ENCODE measurements around the gene MRPS33.
"Not testable (repeated sequence)": the region's sequence is repeated elsewhere in the genome, so short reads cannot be mapped to it uniquely, and the experiment has no call there.

MRPS33 gene

DNA sequence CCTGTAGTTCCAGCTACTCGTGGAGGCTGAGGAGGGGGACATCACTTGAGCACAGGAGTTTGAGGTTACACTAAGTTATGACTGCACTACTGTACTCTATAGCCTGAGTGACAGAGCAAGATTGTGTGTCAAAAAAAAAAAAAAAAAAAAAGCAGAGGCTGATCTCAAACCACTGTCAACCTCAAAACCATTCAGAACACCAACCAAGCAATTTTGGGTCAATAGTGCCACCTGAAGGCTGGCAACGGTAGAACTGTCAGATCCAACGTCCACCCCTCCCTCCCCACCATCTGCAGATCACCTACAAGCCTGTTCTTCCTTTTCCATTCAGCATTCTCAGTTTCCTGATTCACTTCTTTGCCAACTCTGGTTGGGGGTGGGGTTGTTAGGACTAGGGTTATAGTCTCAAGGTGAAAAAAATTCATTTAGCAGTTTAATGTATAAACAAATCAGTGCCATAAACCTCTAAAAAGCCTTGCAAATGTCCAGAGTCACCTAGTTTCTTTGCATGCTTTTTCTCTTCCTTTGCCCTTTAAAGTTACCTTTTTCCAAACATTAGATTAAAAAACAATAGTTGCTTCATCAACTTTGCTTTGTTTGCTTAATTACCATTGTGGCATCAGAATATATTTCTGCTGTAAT lies 2.6 kb downstream of the MRPS33 start:
- peak; percentile 61 for DNase-seq (ENCODE audit: low spot score)

DNA sequence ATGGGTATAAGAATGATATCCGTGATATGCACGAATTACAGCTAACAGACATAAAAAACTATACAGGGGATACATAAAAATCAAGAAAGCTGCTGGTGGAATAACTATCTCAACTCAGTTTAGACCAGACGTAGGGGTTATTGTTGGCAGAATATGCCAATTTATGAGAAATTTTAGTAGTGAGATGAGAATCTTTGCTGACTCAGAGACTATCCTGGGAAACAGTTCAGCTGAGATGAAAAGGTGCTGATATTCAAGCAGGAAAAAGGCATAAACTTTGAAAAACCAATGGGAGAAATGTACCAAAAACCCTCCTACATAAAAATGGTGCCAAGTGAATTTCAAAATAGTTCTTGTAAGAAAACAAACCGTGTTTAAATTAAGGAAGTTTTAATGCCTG lies 3.3 kb downstream of the MRPS33 start:
- no peak for DNase-seq (ENCODE audit: low spot score)

DNA sequence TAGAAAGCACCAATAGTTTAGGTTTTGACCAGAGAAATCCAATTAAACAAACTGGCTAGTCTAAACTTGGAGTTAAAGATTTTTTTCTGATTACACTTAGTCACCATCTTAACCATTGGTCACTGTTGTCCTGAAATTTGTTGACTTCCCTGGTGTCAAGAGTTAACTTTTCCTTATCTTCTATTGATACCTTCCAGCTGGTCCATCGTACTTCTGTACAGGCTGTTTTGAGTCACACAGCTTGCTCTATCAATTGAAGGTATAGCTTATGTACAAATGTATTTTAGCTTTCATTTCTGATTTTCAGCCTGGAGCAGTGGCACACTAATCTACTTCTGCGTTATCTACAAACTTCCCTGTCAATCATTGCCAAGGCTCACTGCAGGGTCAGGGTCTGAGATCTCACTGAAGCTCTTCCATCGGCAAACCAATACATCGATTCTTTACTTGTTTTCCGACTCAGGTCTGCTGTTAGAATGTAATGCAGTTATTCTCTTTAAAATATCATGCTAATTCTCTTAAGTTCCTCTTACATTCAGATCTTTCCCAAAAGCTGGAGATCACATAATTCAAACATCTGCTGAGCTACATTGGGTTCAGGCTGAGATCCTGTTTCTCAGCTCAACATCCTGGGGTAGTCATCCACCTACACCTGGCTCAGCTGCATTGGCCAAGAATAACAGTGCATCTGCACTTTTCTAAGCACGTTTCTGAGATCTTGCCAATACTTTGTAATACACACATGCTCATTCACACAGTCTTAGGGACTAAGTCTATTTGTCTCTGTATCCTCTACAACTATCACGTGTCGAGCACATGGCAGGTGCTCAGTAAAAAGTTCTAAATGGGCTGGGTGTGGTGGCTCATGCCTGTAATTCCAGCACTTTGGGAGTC lies 11.3 kb downstream of the MRPS33 start:
- DNase-seq (ENCODE audit: low spot score): no peak

DNA sequence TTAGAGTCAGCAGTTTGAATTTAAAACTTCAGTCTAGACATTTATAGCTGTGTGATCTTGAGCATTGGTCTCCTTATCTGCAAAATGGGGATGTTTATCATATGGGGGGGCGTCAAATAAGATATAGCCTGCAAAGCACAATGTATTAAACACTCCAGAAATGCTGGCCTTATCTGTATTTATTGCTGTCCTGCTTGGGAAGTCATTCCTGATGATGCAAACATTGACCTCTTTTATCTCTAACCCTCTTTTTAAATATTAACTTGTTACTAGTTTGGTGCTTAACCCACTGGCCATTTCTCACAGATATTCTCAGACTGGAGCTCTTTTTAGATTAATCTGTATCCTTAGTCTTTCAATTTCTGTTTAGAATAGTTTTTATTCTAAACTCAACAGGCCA lies 13.2 kb downstream of the MRPS33 start:
- DNase-seq (ENCODE audit: low spot score): no peak

DNA sequence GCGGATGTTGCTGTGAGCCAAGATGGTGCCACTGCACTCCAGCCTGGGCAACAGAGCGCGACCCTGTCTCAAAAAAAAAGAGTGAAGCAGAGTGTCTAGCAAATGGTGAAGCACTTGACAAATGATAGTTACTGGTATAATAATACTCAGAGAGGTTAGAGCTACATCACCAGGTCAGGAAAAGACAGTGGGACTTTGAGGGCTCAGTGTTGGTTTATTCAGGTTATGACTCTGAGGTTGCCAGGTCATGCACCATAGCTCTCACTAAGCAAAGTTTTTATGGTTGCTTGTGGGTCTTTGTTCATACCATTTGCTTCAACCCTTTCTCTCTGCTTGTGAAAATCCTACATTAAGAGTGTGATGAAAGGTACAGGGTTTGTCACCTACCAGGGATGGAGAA lies 13.6 kb downstream of the MRPS33 start:
- no peak for DNase-seq (ENCODE audit: low spot score)

DNA sequence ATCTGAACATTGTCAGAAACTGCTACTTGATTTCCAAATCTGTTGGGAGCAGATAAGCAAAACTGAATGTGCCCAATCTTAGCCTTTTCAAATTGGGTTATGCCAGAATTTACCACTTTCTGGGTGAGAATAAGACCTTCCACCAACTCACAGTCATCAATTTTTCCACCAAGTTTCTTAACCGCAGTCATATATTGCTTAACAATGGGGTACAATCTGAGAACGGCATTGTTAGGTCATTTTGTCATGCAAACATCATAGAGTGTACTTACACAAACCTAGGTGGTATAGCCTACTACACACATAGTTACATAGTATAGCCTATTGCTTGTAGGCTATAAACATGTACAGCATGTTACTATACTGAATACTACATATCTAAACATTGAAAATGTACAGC lies 16.0 kb downstream of the MRPS33 start:
- DNase-seq (ENCODE audit: low spot score): no peak

DNA sequence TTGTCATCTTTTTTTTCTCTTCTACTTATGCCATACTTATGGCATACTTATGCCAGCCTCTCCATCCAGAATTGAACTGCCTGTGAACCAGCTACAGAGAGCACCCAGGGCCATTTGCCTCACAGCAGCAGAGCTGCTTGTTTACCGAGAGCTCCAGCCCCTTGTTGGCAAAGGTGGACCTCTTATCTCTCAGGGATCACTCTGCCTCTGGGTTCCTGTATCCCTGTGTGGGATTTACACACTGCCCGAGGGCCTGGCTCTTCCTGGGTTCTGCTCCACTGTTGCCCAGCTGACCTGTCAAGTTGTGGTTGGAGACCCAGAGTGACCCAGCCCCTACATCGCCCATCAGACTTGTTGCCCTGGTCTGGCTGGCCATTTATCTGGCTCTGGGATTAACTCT lies 22.3 kb downstream of the MRPS33 start:
- DNase-seq (ENCODE audit: low spot score): no peak

DNA sequence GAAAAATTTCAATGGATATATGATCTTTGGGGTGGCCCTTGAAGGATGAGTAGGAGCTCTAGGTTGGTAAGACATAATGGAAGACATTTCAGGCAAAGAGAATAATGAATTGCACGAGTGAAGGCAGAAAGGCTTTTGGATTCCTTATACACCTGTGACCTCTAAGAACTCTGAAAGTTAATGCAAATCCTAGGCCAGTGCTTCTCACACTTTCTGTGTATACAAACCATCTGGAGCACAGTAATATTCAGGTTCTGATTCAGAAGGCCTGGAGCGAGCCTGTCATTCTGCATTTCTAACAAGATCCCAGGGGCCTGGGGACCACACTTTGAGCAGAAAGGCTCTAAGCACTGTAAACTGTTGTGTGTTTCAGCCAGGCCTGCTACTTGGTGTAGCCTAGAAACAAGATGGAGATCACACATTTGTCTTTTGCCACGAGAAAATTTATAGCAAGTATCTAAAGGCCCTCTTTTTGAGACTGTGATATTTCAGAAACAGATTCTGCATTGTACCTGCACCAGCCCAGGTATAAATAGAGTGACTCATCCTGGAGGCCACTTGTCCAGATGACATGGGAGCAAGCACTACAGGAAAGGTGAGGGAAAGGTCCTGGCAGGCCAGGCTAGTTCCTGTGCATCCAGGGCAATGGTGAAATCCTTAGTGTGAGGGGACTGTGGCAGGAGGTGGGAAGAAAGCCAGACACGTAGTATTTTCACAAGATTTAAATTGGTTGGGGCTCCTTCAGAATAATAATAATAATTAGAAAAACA lies 24.4 kb downstream of the MRPS33 start:
- DNase-seq (ENCODE audit: low spot score): no peak

DNA sequence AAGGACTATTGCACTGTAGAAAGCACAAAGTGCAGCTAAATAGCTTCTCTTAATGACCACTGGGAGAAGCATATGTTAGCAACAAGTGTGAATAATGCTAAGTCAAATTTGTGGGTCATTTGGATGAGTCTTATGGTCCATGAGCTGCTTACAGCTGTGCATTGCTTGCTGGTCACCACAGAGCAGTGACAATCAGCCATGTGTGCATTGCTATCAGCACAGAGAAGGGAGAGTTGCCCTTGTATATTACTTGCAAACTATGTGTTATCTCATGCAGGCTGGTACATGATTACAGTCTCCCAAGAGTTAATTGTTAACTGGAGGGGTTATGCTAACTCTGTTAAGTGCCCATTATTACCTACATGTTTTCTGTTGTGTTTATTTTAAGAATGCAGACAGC lies 25.7 kb downstream of the MRPS33 start:
- no peak for DNase-seq (ENCODE audit: low spot score)

DNA sequence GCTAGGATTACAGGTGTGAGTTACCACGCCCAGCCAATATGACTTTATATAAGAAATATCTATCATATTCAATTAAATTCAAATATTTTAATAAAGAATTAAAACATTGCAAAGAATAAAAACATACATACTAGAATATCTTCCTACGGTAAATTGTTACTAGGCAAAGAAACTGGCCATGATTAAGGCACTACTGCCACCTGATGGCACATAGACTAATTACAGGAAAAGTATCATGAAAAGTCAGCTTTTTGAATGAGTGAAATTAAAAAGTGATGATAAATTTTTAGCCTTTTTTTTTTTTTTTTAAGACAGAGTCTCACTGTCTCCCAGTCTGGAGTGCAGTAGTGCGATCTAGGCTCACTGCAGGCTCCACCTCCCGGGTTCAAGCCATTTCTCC lies 30.9 kb downstream of the MRPS33 start:
- DNase-seq (ENCODE audit: low spot score): no peak

DNA sequence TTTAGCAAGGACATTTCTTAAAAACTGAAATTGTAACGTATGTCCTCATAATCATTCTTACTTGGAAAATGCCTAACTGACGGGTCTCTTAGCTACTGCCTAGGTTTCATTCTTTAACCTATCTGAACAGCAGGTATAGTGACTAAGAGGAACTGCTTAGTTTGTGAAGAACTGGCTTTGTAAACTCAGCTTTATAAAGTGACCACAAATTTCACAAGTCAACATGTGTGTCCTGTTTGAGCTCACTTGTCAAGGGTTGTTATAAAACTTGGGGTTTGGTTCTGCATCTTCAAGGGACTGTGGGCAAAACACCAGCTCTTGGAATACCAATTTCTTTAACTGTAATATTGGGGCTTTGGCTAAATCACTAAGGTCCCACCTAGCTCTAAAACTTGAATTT lies 32.2 kb downstream of the MRPS33 start:
- no peak for DNase-seq (ENCODE audit: low spot score)

DNA sequence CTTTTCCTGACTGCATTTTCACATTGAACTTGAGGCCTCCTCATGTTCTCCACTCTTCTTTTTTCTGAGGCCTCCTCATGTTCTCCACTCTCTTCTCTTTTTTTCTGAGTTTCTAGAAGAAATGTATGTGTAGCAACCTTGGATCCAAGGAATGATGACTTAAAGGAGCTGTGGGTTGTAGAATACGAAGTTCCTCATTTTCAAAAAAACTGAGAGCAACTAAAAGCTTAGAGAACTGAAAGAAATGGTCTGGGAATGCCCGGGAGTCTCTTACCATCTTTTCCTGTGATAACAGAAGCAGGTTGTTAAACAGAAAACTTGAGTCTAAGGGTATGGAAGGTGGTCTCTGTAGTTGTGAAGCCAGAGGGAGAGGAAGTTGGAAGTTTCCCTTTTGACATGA lies 32.8 kb downstream of the MRPS33 start:
- no peak for DNase-seq (ENCODE audit: low spot score)

DNA sequence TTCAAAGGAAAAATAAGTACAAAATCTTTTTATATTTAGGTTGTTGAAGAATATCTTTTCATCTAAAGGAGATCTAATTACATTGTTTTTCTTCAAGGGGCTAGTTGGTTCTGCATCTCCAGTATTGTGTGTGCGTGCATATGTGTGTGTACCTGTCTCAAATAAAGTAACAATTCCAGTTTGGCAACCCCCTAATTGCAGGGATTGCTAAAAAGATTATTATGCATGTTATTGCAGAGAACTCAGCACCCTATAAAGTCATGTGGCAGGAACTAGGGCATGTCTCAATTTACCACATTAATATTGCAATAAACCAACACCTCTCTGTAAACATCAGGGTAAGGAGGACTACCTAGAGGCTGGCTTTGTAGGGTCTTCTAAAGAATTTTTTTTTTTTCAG lies 37.0 kb downstream of the MRPS33 start:
- DNase-seq (ENCODE audit: low spot score): no peak

DNA sequence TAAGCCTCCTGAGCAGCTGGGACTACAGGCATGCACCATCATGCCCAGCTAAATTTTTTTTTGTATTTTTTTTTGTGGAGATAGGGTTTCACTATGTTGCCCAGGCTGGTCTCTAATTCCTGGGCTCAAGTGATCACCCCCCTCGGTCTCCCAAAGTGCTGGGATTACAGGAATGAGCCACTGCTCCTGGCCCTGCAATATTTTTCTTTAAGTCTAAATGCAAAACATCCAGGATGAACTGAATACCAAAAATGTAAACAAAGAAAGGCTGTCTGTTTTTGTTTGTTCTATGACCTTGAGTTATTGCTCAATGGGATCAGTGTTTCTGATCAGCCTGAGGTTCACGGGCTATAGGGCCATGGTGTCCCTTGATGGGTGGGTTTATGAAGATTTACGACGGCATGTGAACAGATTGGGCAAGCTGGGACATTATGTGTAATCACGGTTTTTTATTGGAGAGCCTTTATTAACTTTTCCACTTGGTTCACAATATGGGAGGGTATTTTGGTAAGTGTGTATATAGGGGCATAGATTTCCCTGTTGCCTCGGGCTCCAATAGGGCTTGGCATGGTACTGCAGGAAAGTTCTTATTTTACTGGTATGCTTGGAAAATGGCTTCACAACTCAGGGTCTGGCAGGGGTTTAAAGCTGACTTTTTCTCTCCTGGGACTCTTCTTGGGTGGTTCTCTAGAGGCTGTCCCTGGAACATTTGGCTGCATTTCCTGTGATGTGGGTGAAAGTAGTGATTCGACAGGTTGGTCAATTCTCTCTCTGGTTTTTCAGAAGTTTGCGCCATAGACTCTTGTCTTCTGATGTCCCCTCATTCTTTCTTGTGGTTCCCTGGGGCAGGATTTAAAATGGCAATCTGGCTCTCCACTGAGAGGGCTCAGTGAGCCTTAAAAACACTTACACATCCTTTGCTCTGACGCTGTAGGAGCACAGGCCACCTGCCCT lies 41.6 kb downstream of the MRPS33 start:
- DNase-seq (ENCODE audit: low spot score): no peak

DNA sequence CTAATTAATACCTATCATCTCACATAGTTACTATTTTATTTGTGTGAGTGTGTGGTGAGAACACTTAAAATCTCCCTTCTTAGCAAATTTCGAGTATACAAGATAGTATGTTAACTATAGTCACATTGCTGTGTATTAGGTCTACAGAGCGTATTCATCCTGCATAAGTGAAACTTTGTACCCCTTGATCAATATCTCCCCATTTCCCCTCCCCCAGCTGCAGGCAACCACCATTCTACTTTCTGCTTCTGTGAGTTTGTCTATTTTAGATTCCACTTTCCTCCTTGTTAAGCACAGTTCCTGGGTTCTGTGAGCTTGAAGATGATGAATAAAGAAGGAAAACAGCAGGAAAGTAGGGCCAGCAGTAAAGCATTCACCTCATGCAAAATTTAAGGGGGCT lies 42.4 kb downstream of the MRPS33 start:
- no peak for DNase-seq (ENCODE audit: low spot score)

DNA sequence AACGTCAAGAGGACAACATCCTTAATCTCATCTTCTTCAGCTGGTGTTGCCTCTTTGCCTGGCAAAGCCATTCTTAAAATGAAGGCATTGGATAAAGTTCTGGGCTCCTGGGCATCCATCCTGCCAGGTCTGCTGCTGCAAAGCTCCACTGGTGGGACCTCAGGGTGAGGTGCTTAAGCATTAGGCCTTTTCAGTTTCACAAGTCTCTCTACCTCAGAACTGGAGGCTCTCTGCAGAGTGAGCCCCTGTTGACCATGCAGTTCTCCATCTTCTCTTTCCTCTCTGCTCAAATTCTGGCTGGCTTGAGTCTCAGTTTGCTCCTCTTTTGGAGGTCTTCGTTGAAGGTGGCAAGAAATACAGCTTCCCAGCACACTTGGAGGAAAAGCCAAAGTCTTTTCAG lies 47.3 kb downstream of the MRPS33 start:
- no peak for DNase-seq (ENCODE audit: low spot score)

DNA sequence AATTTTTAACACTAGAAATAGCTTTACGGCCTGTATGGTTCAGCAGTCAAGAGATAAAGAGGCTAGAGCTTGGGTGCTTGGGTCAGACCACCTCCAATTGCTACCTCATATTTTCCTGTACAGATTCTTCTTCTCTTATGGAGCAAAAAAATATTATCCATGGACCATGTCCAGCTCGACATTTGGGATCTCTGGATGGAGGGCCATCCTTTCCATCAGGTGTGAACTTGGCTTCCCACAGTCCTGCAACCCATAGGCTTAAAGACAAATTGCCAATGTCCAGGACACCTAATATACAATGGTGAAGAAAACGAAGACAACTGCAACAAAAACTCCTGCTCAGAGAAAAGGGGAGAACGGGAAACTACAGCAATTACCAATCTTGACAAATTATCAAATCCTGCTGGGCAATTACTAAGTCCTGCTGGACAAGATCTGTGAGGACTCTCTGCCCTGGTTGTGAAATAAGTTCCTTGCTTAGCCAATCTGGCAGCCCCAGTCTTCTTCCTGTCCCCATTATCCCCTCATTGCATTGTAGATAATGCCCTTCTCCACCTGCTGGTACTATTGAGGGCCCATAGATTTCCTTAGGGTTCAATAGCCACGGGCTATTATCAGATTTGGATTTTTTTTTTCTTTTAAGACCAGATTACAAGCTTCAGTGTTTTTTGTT lies 48.1 kb downstream of the MRPS33 start:
- no peak for DNase-seq (ENCODE audit: low spot score)

DNA sequence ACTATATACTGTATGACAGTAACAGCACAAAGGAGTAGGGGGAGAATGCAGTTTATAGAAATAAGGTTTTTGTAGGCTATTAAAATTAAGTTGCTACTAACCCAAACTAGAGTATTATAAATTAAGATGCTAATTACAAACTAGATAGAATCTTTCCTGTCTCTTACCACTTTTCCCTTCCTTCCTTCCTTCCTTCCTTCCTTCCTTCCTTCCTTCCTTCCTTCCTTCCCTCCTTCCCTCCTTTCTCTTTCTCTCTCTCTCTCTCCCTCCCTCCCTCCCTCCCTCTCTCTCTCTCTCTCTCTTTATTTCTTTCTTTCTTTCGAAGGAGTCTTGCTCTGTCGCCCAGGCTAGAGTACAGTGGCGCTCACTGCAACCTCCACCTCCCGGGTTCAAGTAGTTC lies 53.6 kb downstream of the MRPS33 start:
- no peak for DNase-seq (ENCODE audit: low spot score)

DNA sequence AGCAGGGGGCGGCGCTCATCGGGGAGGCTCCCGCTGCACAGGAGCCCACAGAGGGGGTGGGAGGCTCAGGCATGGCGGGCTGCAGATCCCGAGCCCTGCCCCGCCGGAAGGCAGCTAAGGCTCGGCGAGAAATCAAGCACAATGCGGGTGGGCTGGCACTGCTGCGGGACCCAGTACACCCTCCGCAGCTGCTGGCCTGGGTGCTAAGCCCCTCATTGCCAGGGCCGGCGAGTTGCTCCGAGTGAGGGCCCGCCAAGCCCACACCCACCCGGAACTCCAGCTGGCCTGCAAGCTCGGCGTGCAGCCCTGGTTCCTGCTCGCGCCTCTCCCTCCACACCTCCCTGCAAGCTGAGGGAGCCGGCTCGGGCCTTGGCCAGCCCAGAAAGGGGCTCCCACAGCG lies 57.8 kb downstream of the MRPS33 start:
- DNase-seq (ENCODE audit: low spot score): not testable (repeated sequence)

Measured in AG08396 (cell line).